IPS-20b (cell line): ENCODE data around the gene RANBP3.

Experiments used
- H3K27ac ChIP-seq: one replicate; pipeline ENCODE4 v1.5.1; 2013; ENCODE audit warnings: low read length
- H3K27me3 ChIP-seq: 2 replicates; pipeline ENCODE4 v1.6.1; 2013; ENCODE audit warnings: mild to moderate bottlenecking, low read length, inconsistent platforms; ENCODE audit not compliant: insufficient read depth
- H3K36me3 ChIP-seq: 2 replicates; pipeline ENCODE4 v1.6.1; 2013; ENCODE audit warnings: low read depth, mild to moderate bottlenecking, inconsistent platforms, low read length, moderate library complexity; ENCODE audit not compliant: insufficient read depth
- H3K4me1 ChIP-seq: 2 replicates; pipeline ENCODE4 v1.6.1; 2013; ENCODE audit warnings: mild to moderate bottlenecking, control low read depth, inconsistent platforms, low read length, moderate library complexity; ENCODE audit not compliant: insufficient read depth
- H3K4me3 ChIP-seq: 2 replicates; pipeline ENCODE4 v1.5.1; 2013; ENCODE audit warnings: mild to moderate bottlenecking, low read length, inconsistent platforms
- H3K9ac ChIP-seq: 2 replicates; pipeline ENCODE4 v1.6.1; 2013; ENCODE audit warnings: low read depth, mild to moderate bottlenecking, inconsistent platforms, low read length, moderate library complexity
- H3K9me3 ChIP-seq: 2 replicates; pipeline ENCODE4 v1.6.1; 2013; ENCODE audit warnings: mild to moderate bottlenecking, low read depth, low read length, inconsistent platforms; ENCODE audit not compliant: insufficient read depth

The RANBP3 gene

DNA sequence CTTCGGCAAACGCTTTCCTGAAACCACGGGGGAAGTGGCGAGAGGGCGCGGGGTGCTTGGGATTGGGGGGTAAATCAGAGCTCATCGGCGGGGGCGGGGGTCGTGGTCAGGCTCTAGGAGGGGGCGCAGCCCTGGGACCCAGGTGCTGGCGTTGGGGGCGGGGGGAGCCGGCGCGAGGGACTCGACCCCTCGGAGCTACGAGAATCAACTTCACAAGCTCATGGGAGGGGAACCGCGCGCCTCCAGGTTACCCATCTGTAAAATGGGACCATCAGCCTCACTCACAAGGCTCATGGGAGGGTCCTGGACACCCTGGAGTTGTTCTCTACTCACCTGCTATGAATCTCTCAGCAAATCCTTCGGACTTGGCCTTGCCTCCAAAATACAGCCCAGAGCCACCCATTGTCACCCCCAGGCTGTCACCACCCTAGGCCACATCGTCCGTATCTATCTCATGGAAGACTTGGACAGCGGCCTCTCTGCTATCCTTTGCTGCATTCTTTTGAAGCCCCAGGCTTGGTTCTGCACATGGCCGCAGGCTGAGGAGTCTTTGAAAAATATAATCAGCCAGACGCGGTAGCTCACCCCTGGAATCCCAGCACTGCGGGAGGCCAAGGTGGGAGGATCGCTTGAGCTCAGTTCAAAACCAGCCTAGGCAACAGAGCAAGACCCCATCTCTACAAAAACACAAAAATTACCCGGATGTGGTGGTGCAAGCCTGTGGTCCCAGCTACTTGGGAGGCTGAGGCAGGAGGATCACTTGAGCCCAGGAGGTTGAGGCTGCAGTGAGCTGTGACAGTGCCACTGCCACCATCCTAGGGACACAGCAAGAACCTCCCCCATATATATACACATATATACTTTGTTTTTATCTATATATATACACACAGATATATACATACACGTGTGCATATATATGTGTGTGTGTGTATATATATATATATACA, 939 bp upstream of the RANBP3 start:
- Histone ChIP-seq H3K27ac (peak overlapping the region; percentile 60), H3K4me1 (0 out of 2 replicates have a peak, but pooled peaks cover 3% of the 10 kb centered on the region), H3K9me3 (no peaks in the 10 kb centered on the region), H3K9ac (peak overlapping the region; percentile 92; the same call in 1 of the 2 replicates), H3K36me3 (peaks cover 18% of the 10 kb centered on the region; the same call in 1 of the 2 replicates), H3K4me3 (peak overlapping the region; percentile 85; the same call in 1 of the 2 replicates), H3K27me3 (no peaks in the 10 kb centered on the region)

DNA sequence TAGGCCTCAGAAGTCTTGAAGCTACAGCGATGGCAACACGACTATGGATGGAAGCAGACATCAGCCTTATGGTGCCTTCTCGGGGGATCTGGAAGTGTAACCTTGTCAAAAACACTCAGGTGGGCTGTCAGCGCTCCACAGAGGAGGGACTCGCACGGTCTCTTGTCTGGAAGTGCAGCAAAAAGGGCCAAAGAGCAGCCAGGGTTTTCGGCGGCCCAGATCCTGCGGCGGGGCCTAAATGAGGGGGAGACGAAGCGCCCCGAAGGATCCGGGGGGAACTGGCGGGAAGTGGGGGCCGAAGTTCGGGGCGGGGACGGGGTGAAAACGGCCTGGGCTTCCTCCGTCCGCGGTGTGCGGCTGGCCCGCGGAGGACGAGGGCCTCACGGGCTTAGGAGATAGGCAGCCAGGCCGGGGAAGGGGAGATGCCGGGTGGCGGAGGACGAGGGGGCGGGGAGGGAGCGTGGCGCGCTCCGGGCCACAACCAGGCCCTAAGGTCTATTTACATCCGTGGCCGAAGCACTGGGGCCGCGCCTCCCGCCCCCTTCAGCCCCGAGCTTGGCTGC, 637 bp downstream of the RANBP3 start:
- Histone ChIP-seq H3K36me3 (peaks cover 23% of the 10 kb centered on the region), H3K4me1 (0 out of 2 replicates have a peak, but pooled peaks cover 3% of the 10 kb centered on the region), H3K9ac (peak overlapping the region; percentile 92), H3K27me3 (no peaks in the 10 kb centered on the region), H3K9me3 (no peaks in the 10 kb centered on the region), H3K4me3 (peak overlapping the region; percentile 85), H3K27ac (peak overlapping the region; percentile 54)

DNA sequence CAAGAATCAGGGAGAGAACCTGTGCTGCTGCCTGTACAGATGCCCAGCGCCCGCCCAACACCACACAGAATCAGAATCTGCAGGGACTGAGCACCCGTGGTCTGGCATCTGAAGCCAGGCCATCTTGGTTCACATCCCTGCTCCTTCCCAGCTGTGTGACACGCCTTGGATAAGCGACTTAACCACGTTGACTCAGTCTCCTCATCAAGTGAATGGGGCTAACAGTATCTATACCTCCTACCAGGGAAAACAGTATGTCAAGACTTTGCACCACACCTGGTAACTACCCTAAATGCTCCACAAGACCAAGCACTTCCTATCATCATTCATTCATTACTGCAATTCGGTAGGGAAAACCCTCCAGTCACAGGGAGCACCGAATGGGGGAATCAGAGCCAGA, 1.2 kb downstream of the RANBP3 start:
- Histone ChIP-seq H3K9ac (peak overlapping the region; percentile 92; the same call in 1 of the 2 replicates), H3K27me3 (no peaks in the 10 kb centered on the region), H3K36me3 (peaks cover 28% of the 10 kb centered on the region), H3K9me3 (no peaks in the 10 kb centered on the region), H3K4me1 (0 out of 2 replicates have a peak, but pooled peaks cover 3% of the 10 kb centered on the region), H3K4me3 (peak overlapping the region; percentile 85), H3K27ac (no peak overlapping the region)

DNA sequence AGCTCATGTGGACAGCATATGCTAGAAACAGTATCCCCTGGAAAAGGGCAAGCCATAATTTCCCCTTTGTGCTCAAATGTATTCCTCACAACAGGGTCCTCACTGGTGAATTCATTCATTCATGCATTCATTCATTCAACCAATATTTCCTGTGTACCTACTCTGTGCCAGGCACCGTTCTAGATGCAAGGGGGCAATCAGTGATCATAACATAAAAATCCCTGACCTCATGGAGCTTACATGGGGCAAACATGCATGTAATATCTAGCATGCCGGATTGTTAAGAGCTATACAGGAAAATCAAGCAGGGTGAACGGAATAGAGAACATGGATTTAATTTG, 2.6 kb downstream of the RANBP3 start:
- H3K9ac ChIP-seq: no peak overlapping the region
- no peaks in the 10 kb centered on the region for H3K27me3 ChIP-seq
- H3K4me3 ChIP-seq: no peak overlapping the region
- 0 out of 2 replicates have a peak, but pooled peaks cover 3% of the 10 kb centered on the region for H3K4me1 ChIP-seq
- no peaks in the 10 kb centered on the region for H3K9me3 ChIP-seq
- H3K36me3 ChIP-seq: peaks cover 29% of the 10 kb centered on the region
- H3K27ac ChIP-seq: no peak overlapping the region

- H3K4me1 ChIP-seq: 0 out of 2 replicates have a peak, but pooled peaks cover 3% of the 10 kb centered on the region
Observed at GRCh38 chr19:5974721-5975387, 3.1 kb downstream of the RANBP3 start.

DNA sequence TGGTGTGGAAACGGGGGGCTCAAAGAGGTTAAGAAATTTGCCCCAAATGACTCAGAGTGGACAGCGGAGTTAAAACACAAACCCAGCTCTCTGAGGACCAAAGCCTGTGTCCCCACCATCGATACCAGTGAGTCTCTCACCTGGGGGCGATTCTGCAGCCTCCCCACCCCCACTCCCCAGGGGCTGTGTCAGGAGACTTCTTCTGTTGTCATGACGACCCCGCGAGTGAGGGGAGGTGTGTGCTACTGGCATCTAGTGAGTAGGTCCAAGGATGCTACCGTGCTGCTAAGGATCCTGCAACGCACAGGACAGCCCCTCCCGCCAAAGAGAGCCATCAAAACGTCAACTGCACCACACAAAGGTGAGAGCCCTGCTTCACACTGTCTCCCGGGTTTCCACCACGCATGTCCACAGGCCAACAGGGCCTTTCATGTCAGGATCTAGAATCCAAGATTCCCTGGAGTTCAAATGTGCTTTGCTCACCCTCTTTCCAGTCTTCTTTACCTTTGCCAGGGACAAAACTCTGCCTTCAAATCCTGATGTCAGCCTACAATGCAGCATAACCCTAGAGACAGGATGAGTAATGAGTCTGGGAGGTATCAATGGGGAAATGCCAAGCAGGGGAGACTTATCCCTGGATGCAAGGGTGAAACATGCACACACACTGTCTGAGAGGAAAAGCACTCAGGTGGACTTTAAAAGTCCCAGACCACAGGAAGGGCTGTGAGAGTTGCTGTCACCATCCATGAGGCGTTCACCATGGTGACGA, 3.9 kb downstream of the RANBP3 start:
- Histone ChIP-seq H3K9me3 (no peaks in the 10 kb centered on the region), H3K4me3 (no peak overlapping the region), H3K27me3 (no peaks in the 10 kb centered on the region), H3K4me1 (peaks cover 5% of the 10 kb centered on the region; the same call in 1 of the 2 replicates), H3K9ac (no peak overlapping the region), H3K36me3 (peaks cover 29% of the 10 kb centered on the region), H3K27ac (no peak overlapping the region)

More at GRCh38 chr19:5974721-5975387, 3.1 kb downstream of the RANBP3 start:
- Histone ChIP-seq H3K27me3 (no peaks in the 10 kb centered on the region), H3K9me3 (no peaks in the 10 kb centered on the region), H3K36me3 (peaks cover 29% of the 10 kb centered on the region), H3K27ac (no peak overlapping the region), H3K4me3 (no peak overlapping the region), H3K9ac (no peak overlapping the region)

- no peaks in the 10 kb centered on the region for H3K27me3 ChIP-seq
- no peak overlapping the region for H3K9ac ChIP-seq
- H3K4me3 ChIP-seq: no peak overlapping the region
- peaks cover 29% of the 10 kb centered on the region for H3K36me3 ChIP-seq
- H3K4me1 ChIP-seq: peaks cover 12% of the 10 kb centered on the region; the same call in 1 of the 2 replicates
- H3K9me3 ChIP-seq: no peaks in the 10 kb centered on the region
- H3K27ac ChIP-seq: no peak overlapping the region
Observed at GRCh38 chr19:5973376-5973775, 4.6 kb downstream of the RANBP3 start.

DNA sequence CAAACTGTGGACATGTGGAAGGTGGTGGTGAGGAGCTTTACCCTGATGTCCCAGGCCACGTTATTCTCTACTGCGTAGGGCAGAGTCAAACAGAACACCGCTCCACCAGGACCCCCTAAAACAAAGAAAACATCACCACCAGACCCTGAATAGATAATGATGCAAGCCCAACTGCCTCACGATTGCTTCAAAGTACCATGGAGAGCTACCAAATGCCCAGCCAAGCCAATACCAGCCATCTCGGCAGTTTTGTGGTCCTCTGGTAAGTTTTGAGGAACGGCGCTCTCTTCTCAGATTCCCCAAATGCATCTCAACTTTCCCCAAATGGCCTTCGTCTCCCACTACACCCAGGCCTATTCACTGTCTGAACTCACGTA, 5.6 kb downstream of the RANBP3 start:
- Histone ChIP-seq H3K4me3 (no peak overlapping the region), H3K9ac (no peak overlapping the region), H3K27me3 (no peaks in the 10 kb centered on the region), H3K4me1 (peaks cover 17% of the 10 kb centered on the region; the same call in 1 of the 2 replicates), H3K27ac (no peak overlapping the region), H3K36me3 (peaks cover 29% of the 10 kb centered on the region), H3K9me3 (no peaks in the 10 kb centered on the region)

DNA sequence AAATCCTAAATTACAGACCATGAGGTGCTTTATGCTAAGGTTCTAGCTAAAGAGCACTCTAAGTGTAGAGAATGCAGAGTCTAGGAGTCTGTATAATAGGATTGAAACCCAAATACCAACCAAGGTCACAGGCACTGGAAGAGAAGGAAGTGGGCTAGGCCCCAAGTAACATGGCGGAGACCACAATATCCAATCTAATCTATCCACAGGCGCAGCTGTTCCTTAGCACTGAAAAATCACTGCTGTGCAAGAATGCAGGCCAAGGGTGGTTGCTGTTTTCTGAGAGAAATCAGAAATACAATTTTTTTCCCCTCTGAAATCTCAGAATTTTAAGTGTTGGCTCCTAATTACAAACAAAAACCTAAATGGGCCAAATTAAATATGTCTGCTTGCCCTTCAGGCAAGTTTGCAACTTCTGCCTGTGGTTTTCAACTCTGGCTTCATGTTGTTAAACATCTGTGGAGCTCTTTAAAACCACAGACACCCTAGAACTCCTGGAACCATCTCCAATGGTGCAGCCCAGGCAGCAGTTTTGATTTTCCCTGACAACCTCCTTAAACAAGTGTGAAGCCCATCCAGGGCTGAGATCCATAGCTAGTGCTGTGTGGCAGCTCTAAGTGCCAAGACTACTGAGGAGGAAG, 6.1 kb downstream of the RANBP3 start:
- Histone ChIP-seq H3K4me3 (no peak overlapping the region), H3K9ac (no peak overlapping the region), H3K27me3 (no peaks in the 10 kb centered on the region), H3K27ac (no peak overlapping the region), H3K9me3 (no peaks in the 10 kb centered on the region), H3K36me3 (peaks cover 30% of the 10 kb centered on the region), H3K4me1 (peaks cover 17% of the 10 kb centered on the region; the same call in 1 of the 2 replicates)

DNA sequence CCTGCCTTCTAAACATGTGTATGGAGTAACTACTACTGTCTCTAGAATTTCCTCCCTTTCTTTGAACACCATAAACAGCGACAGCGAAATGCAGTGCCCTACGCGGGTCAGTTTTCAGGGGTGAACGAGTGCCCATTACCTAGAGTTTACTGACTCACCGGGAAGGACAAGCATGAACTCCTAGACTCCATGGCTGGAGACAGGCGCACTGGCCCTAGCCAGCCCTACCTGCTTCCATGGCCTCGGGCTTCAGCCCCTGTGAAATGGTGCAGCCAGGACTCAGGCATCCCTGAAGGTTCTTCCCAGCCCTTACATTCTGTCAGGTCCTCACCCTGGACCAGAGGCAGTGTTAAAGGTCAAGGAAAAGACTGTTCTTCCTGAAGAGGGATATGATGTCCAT, 8.5 kb downstream of the RANBP3 start:
- Histone ChIP-seq H3K9ac (no peak overlapping the region), H3K27ac (no peak overlapping the region), H3K27me3 (no peaks in the 10 kb centered on the region), H3K4me1 (peaks cover 16% of the 10 kb centered on the region; the same call in 1 of the 2 replicates), H3K36me3 (peaks cover 28% of the 10 kb centered on the region), H3K9me3 (no peaks in the 10 kb centered on the region), H3K4me3 (no peak overlapping the region)
